SJSA1 (cell line): ENCODE measurements around the gene GTPBP10. TPM values are rescaled to one million over a fixed set of nuclear protein-coding genes. Genes with fewer than 3 reads are reported as not detected.

Experiments
- DNase-seq, 2 experiments: peaks; one replicate each; pipeline ENCODE4 v3.0.0-alpha.2; 2015 to 2020; ENCODE audit warnings: low spot score in 2 of 2, low read depth in 1 of 2
- H3K27ac ChIP-seq: fragments of 250-450 bp; sonication (Bioruptor Pico); 2 replicates; pipeline ENCODE4 v1.5.1; 2020; ENCODE audit warnings: mild to moderate bottlenecking, moderate library complexity
- H3K27me3 ChIP-seq: fragments of 250-450 bp; sonication (Bioruptor Pico); replicated peaks from 2 replicates; pipeline ENCODE4 v1.5.1; 2020; ENCODE audit warnings: mild to moderate bottlenecking, moderate library complexity
- H3K36me3 ChIP-seq: fragments of 250-450 bp; sonication (Bioruptor Pico); 2 replicates; pipeline ENCODE4 v1.5.1; 2020; ENCODE audit warnings: mild to moderate bottlenecking
- H3K4me1 ChIP-seq: fragments of 250-450 bp; sonication (Bioruptor Pico); replicated peaks from 2 replicates; pipeline ENCODE4 v1.6.1; 2021; ENCODE audit warnings: mild to moderate bottlenecking
- H3K4me3 ChIP-seq: fragments of 250-450 bp; sonication (Bioruptor Pico); 2 replicates; pipeline ENCODE4 v1.5.1; 2020; ENCODE audit warnings: mild to moderate bottlenecking
- H3K9me3 ChIP-seq: fragments of 250-450 bp; sonication (Bioruptor Pico); replicated peaks from 2 replicates; pipeline ENCODE4 v1.5.1; 2020; ENCODE audit warnings: mild to moderate bottlenecking
- total RNA-seq: library from RNA; depleted of rRNA; stranded (reverse); fragments of >200 nt; shearing (Covaris generic); gene quantifications from 2 replicates; pipeline ENCODE4 v1.2.3, GENCODE V29; 2014; rRNA removed

Gene GTPBP10
- 13.2 and 15.2 TPM in 2 replicates for total RNA-seq

GRCh38 chr7:90346336-90347125 is at the start of gene GTPBP10:
Gene GTPBP10, plus strand, starts transcription at chr7:90346716. Its CDS starts 26 bp downstream, at chr7:90346742.
- peak; percentile 92 to 93 for DNase-seq
- Histone ChIP-seq H3K4me3 (peak within 1 kb of the TSS; percentile 69), H3K36me3 (no peaks in the 10 kb centered on the region), H3K27ac (peak within 1 kb of the TSS; percentile 74), H3K4me1 (peaks cover 8% of the 10 kb centered on the region), H3K27me3 (no peaks in the 10 kb centered on the region), H3K9me3 (no peaks in the 10 kb centered on the region)

- H3K4me1 ChIP-seq = no peaks in the 10 kb centered on the region
- peak in 1 of 2 experiments; percentile 33 for DNase-seq
These were observed 48.1 kb upstream of the GTPBP10 start for GRCh38 chr7:90298145-90299038.

GRCh38 chr7:90303241-90303640 is 43.3 kb upstream of the GTPBP10 start:
- DNase-seq = no peak
- Histone ChIP-seq H3K36me3 (no peaks in the 10 kb centered on the region), H3K4me3 (no peak overlapping the region), H3K9me3 (no peaks in the 10 kb centered on the region), H3K27me3 (peaks cover 6% of the 10 kb centered on the region), H3K4me1 (no peaks in the 10 kb centered on the region), H3K27ac (no peak overlapping the region)

More at GRCh38 chr7:90298145-90299038, 48.1 kb upstream of the GTPBP10 start:
- no peaks in the 10 kb centered on the region for H3K36me3 ChIP-seq
- H3K27ac ChIP-seq = no peak overlapping the region
- peaks cover 6% of the 10 kb centered on the region for H3K27me3 ChIP-seq
- H3K9me3 ChIP-seq = no peaks in the 10 kb centered on the region
- no peak overlapping the region for H3K4me3 ChIP-seq

- Histone ChIP-seq H3K4me3 (no peak overlapping the region), H3K27ac (no peak overlapping the region), H3K27me3 (no peaks in the 10 kb centered on the region), H3K4me1 (no peaks in the 10 kb centered on the region), H3K9me3 (no peaks in the 10 kb centered on the region), H3K36me3 (no peaks in the 10 kb centered on the region)
- no peak for DNase-seq
These were observed 36.6 kb upstream of the GTPBP10 start for GRCh38 chr7:90309872-90310271.

- H3K9me3 ChIP-seq = no peaks in the 10 kb centered on the region
- H3K4me3 ChIP-seq = no peak overlapping the region
- no peaks in the 10 kb centered on the region for H3K4me1 ChIP-seq
- H3K27ac ChIP-seq = no peak overlapping the region
- no peak for DNase-seq
- no peaks in the 10 kb centered on the region for H3K36me3 ChIP-seq
- no peaks in the 10 kb centered on the region for H3K27me3 ChIP-seq
These were observed 35.3 kb upstream of the GTPBP10 start for GRCh38 chr7:90311175-90311574.

GRCh38 chr7:90312745-90313144 is 33.8 kb upstream of the GTPBP10 start:
- no peak for DNase-seq
- Histone ChIP-seq H3K27me3 (peaks cover 7% of the 10 kb centered on the region), H3K4me3 (no peak overlapping the region), H3K9me3 (no peaks in the 10 kb centered on the region), H3K36me3 (no peaks in the 10 kb centered on the region), H3K27ac (no peak overlapping the region), H3K4me1 (no peaks in the 10 kb centered on the region)

- no peak overlapping the region for H3K27ac ChIP-seq
- H3K9me3 ChIP-seq = no peaks in the 10 kb centered on the region
- no peak for DNase-seq
- H3K36me3 ChIP-seq = no peaks in the 10 kb centered on the region
- H3K4me1 ChIP-seq = no peaks in the 10 kb centered on the region
- H3K27me3 ChIP-seq = peaks cover 18% of the 10 kb centered on the region
- no peak overlapping the region for H3K4me3 ChIP-seq
These were observed 32.6 kb upstream of the GTPBP10 start for GRCh38 chr7:90313907-90314306.

- H3K36me3 ChIP-seq = no peaks in the 10 kb centered on the region
These were observed 26.5 kb upstream of the GTPBP10 start for GRCh38 chr7:90320014-90320413.

GRCh38 chr7:90320418-90320800 is 26.1 kb upstream of the GTPBP10 start:
- H3K4me3 ChIP-seq = no peak overlapping the region
- no peak overlapping the region for H3K27ac ChIP-seq
- H3K9me3 ChIP-seq = no peaks in the 10 kb centered on the region
- no peak for DNase-seq
- peaks cover 3% of the 10 kb centered on the region; the same call in 1 of the 2 replicates for H3K4me1 ChIP-seq
- peaks cover 68% of the 10 kb centered on the region for H3K27me3 ChIP-seq
- no peaks in the 10 kb centered on the region for H3K36me3 ChIP-seq

More at GRCh38 chr7:90320014-90320413, 26.5 kb upstream of the GTPBP10 start:
- Histone ChIP-seq H3K27me3 (peaks cover 68% of the 10 kb centered on the region), H3K4me3 (no peak overlapping the region), H3K9me3 (no peaks in the 10 kb centered on the region), H3K4me1 (peaks cover 3% of the 10 kb centered on the region; the same call in 1 of the 2 replicates), H3K27ac (no peak overlapping the region)
- DNase-seq = no peak

- no peak for DNase-seq
- Histone ChIP-seq H3K4me3 (no peak within 1 kb of the TSS), H3K27me3 (peaks cover 68% of the 10 kb centered on the region), H3K27ac (no peak within 1 kb of the TSS), H3K9me3 (no peaks in the 10 kb centered on the region), H3K4me1 (peaks cover 3% of the 10 kb centered on the region; the same call in 1 of the 2 replicates), H3K36me3 (no peaks in the 10 kb centered on the region)
These were observed 25.6 kb upstream of the GTPBP10 start, which contains the start of gene FAM237B for GRCh38 chr7:90320801-90321494. Gene FAM237B, minus strand, starts transcription at chr7:90321304. Its CDS starts 1,556 bp downstream, at chr7:90319748.

GRCh38 chr7:90322837-90323236 is 23.7 kb upstream of the GTPBP10 start:
- Histone ChIP-seq H3K27ac (no peak overlapping the region), H3K27me3 (peaks cover 60% of the 10 kb centered on the region), H3K4me1 (peaks cover 3% of the 10 kb centered on the region; the same call in 1 of the 2 replicates), H3K4me3 (no peak overlapping the region), H3K36me3 (no peaks in the 10 kb centered on the region), H3K9me3 (no peaks in the 10 kb centered on the region)
- DNase-seq = no peak

- Histone ChIP-seq H3K36me3 (no peaks in the 10 kb centered on the region), H3K9me3 (no peaks in the 10 kb centered on the region), H3K27ac (no peak overlapping the region), H3K4me3 (no peak overlapping the region), H3K4me1 (no peaks in the 10 kb centered on the region), H3K27me3 (peaks cover 23% of the 10 kb centered on the region)
- no peak for DNase-seq
These were observed 20.0 kb upstream of the GTPBP10 start for GRCh38 chr7:90326500-90326899.

- no peak overlapping the region for H3K4me3 ChIP-seq
- H3K9me3 ChIP-seq = no peaks in the 10 kb centered on the region
- H3K4me1 ChIP-seq = no peaks in the 10 kb centered on the region
- no peaks in the 10 kb centered on the region; the same call in 1 of the 2 replicates for H3K27me3 ChIP-seq
- no peak for DNase-seq
- H3K27ac ChIP-seq = no peak overlapping the region
- no peaks in the 10 kb centered on the region for H3K36me3 ChIP-seq
These were observed 12.2 kb upstream of the GTPBP10 start for GRCh38 chr7:90334193-90334843.
